Measurements from ENCODE around the gene MTLN. TPM values are rescaled to one million over a fixed set of nuclear protein-coding genes. Genes with fewer than 3 reads are reported as not detected.
A peak's percentile ranks its signal among the peaks of the same experiment; 100 is the strongest.

The MTLN gene
- polyA plus RNA-seq, 2 of the 4 experiments (the other 2 are of a cell fraction) = 59.3 to 107 TPM

- H3K4me3 ChIP-seq = no peak overlapping the region; the same call in 2 of the 3 replicates
- peak; percentile 17 to 24; a peak in 3 of 6 replicates for ATAC-seq
These were observed 6.5 kb downstream of the MTLN start for GRCh38 chr2:110205660-110206455.

GRCh38 chr2:110204408-110205385 lies 7.7 kb downstream of the MTLN start, which contains the start of gene NPHP1:
TSS of gene NPHP1 (minus strand) at chr2:110205013. CDS start at chr2:110204968, 45 bp downstream.
- FAIRE-seq = no peak
- CTCF ChIA-PET = no interaction called here

More at GRCh38 chr2:110205660-110206455, 6.5 kb downstream of the MTLN start:
- FAIRE-seq (no peak), DNase-seq (ENCODE audit: low read depth in 1 of 2, low spot score in 1 of 2) (peak in 1 of 2 experiments; percentile 17)
- ChIA-PET CTCF (interaction anchor here (1.5 kb wide), 1 partner anchor 16 kb away, joined by 3 read pairs; no protein-coding TSS in a partner anchor), POLR2A (no interaction called here)
- H3K27ac ChIP-seq = peak overlapping the region in 1 of 2 experiments; percentile 85; a peak in 3 of 6 replicates
- no peaks in the 10 kb centered on the region for H3K9me3 ChIP-seq
- WGBS (ENCODE audit: missing lambda C conversion rate) = 48% methylated on average over 3 of the region's 3 CpGs
- peak overlapping the region; percentile 96 for H3K4me2 ChIP-seq
- peaks cover 15% of the 10 kb centered on the region for H3K4me1 ChIP-seq
- TF ChIP-seq NPAS2 (CRISPR knock-in tag; IDR thresholded peaks at IDR 0.05; ENCODE audit: borderline replicate concordance) = no peak
- no peak for TF ChIP-seq MAFK (IDR thresholded peaks at IDR 0.05; ENCODE audit: partially characterized antibody)
- TF ChIP-seq TP53 (CRISPR knock-in tag; IDR thresholded peaks at IDR 0.05) = no peak
- TF ChIP-seq EHMT2 (IDR thresholded peaks at IDR 0.05; ENCODE audit: low read depth) = no peak
- TF ChIP-seq CHD2 (IDR thresholded peaks at IDR 0.05; ENCODE audit: low read length, partially characterized antibody) = no peak

More at GRCh38 chr2:110204408-110205385, 7.7 kb downstream of the MTLN start, which contains the start of gene NPHP1:
- Histone ChIP-seq H3K4me1 (peaks cover 15% of the 10 kb centered on the region; the same call in 2 of the 3 replicates), H3K27ac (peak within 1 kb of the TSS; percentile 75 to 85), H3K4me3 (peak within 1 kb of the TSS; percentile 83), H3K4me2 (peak within 1 kb of the TSS; percentile 96), H3K9me3 (no peaks in the 10 kb centered on the region)
- ATAC-seq (peak; percentile 88 to 95), DNase-seq (ENCODE audit: low read depth in 1 of 2, low spot score in 1 of 2) (peak; percentile 82 to 85)
- 3% methylated on average over 25 of the region's 43 CpGs for WGBS (ENCODE audit: missing lambda C conversion rate)
- POLR2A ChIA-PET = interaction anchor here (0.7 to 1.1 kb wide), 2 partner anchors 8 to 10 kb away, joined by 3 to 4 read pairs; partner anchors contain the start of gene MTLN
- TF ChIP-seq ELK1 (IDR thresholded peaks at IDR 0.05; ENCODE audit: low read depth, low read length) (no peak), TFCP2L1 (CRISPR knock-in tag; IDR thresholded peaks at IDR 0.05) (no peak), HEYL (CRISPR knock-in tag; IDR thresholded peaks at IDR 0.05) (no peak), MAZ (IDR thresholded peaks at IDR 0.05; ENCODE audit: borderline replicate concordance, low read depth, low read length) (peak; percentile 78; the same call in 1 of the 2 replicates), E2F6 (IDR thresholded peaks at IDR 0.05; ENCODE audit: borderline replicate concordance, low read depth) (no peak), FOSL2 (IDR thresholded peaks at IDR 0.05) (no peak), FOSL2 (CRISPR knock-in tag; IDR thresholded peaks at IDR 0.05) (no peak), PHF8 (IDR thresholded peaks at IDR 0.05; ENCODE audit: borderline replicate concordance, low read depth) (peak; percentile 56), KDM5A (IDR thresholded peaks at IDR 0.05) (peak; percentile 60), JUN (IDR thresholded peaks at IDR 0.05) (peak in 1 of 2 experiments; percentile 50; a peak in 2 of 5 replicates), POLR2A (IDR thresholded peaks at IDR 0.05; ENCODE audit: low read length) (peak; percentile 60), REST (IDR thresholded peaks at IDR 0.05) (0 out of 2 replicates have a peak, but pooled peaks have one; percentile 19), ESRRA (IDR thresholded peaks at IDR 0.05; ENCODE audit: borderline replicate concordance, low read length) (no peak)
